ENCODE measurements around the gene TM4SF4. TPM values are rescaled to one million over a fixed set of nuclear protein-coding genes. Genes with fewer than 3 reads are reported as not detected.

TM4SF4 gene, protein sequence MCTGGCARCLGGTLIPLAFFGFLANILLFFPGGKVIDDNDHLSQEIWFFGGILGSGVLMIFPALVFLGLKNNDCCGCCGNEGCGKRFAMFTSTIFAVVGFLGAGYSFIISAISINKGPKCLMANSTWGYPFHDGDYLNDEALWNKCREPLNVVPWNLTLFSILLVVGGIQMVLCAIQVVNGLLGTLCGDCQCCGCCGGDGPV
- 1 to 10 TPM in 1 of 4 donors, not detected in 3; 3.4 TPM for total RNA-seq

DNA sequence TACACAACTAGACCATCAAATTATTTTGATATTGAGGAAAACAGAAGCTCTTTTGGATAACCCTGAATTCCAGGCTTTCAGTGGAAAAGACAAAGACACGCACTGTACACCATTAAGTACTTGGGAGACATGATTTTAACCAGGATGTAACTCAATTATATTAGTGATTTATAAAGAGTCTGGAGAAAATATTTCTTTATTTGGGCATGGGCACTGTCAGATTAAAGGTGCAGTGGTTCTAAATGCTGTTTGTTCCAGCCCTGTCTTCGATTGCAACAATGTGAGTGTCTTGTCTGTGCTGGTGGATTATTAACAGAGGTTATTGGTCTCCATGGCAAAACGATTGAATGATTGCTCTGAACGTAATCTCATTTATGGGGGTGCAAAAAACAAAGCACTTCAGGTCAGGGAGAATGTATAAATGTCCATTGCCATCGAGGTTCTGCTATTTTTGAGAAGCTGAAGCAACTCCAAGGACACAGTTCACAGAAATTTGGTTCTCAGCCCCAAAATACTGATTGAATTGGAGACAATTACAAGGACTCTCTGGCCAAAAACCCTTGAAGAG lies at the start of gene TM4SF4:
Gene TM4SF4 (plus strand): TSS at position 448 of the 568 bp plus-strand sequence. CDS start 181 bp downstream, outside the sequence.
- no peak for TF ChIP-seq POLR2A (IDR thresholded peaks at IDR 0.05)
- TF ChIP-seq, protein P1, sequence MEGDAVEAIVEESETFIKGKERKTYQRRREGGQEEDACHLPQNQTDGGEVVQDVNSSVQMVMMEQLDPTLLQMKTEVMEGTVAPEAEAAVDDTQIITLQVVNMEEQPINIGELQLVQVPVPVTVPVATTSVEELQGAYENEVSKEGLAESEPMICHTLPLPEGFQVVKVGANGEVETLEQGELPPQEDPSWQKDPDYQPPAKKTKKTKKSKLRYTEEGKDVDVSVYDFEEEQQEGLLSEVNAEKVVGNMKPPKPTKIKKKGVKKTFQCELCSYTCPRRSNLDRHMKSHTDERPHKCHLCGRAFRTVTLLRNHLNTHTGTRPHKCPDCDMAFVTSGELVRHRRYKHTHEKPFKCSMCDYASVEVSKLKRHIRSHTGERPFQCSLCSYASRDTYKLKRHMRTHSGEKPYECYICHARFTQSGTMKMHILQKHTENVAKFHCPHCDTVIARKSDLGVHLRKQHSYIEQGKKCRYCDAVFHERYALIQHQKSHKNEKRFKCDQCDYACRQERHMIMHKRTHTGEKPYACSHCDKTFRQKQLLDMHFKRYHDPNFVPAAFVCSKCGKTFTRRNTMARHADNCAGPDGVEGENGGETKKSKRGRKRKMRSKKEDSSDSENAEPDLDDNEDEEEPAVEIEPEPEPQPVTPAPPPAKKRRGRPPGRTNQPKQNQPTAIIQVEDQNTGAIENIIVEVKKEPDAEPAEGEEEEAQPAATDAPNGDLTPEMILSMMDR (IDR thresholded peaks at IDR 0.05): no peak
- peaks cover 22 to 30% of the 10 kb centered on the region in 2 donors for H3K4me1 ChIP-seq
- WGBS, 2 donors: 63 to 79% methylated on average over 5 of the region's 5 CpGs
- peak within 1 kb of the TSS; percentile 30 to 72 (median 59) for H3K27ac ChIP-seq
- no peak for DNase-seq
- intact Hi-C loops (cut with DNase I): no loop called here
- H3K4me3 ChIP-seq (replicated peaks in 1 of 3): no peak within 1 kb of the TSS
- H3K27me3 ChIP-seq: no peaks in the 10 kb centered on the region
- no peaks in the 10 kb centered on the region for H3K36me3 ChIP-seq
- no peaks in the 10 kb centered on the region for H3K9me3 ChIP-seq

DNA sequence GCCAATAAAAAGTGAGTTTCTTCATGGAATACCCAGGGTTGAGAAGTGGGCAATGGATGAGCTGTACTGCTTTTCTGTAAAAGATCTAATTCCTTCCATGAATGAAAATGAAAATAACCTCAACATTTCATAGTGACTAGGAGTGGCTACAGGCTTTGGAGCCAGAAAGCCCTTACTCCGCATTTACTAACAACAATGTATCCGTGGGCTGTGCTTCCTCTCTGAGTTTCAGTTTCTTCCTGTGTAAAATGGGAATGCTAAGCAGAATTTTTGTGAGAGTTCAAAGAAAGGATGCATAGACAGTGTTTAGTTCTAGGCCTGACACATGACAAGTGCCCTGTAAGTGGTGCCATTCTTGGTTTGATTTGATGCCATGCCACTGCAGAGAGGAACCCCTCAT lies 49.6 kb upstream of the TM4SF4 start:
- Histone ChIP-seq H3K9me3 (no peaks in the 10 kb centered on the region), H3K27ac (no peak overlapping the region), H3K36me3 (no peaks in the 10 kb centered on the region), H3K27me3 (no peaks in the 10 kb centered on the region), H3K4me3 (replicated peaks in 1 of 3) (no peak overlapping the region), H3K4me1 (no peaks in the 10 kb centered on the region)
- intact Hi-C loops (cut with DNase I): no loop called here
- no peak for DNase-seq
- WGBS, 2 donors: 38 to 68% methylated on average over 2 of the region's 2 CpGs
- TF ChIP-seq, protein P1 (IDR thresholded peaks at IDR 0.05): no peak
- TF ChIP-seq POLR2A (IDR thresholded peaks at IDR 0.05): no peak

DNA sequence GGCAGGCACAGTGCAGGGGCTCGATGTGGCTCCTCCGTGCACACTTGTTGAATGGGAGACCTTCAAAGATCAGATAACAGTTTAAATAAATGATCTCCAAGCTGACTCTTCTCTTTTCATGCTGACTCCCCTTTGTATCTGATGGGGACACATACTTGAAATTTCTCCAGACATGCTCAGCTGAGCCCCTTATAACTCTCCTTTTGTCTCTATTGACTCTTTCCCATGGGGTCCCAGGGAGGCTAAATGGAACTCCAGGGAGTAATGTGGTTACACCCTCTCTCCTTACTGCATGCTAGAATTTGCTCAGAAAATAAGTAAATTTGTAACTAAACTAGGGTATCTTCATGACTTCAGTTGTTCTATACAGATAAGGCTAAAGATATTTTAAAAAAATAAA lies 48.2 kb upstream of the TM4SF4 start:
- Histone ChIP-seq H3K27me3 (no peaks in the 10 kb centered on the region), H3K4me3 (replicated peaks in 1 of 3) (no peak overlapping the region), H3K36me3 (no peaks in the 10 kb centered on the region), H3K27ac (no peak overlapping the region), H3K9me3 (no peaks in the 10 kb centered on the region), H3K4me1 (no peaks in the 10 kb centered on the region)
- TF ChIP-seq, protein P1 (IDR thresholded peaks at IDR 0.05): no peak
- no peak for TF ChIP-seq POLR2A (IDR thresholded peaks at IDR 0.05)
- 48 to 63% methylated on average over 2 of the region's 2 CpGs for WGBS, 2 donors
- intact Hi-C loops (cut with DNase I): no loop called here
- DNase-seq: no peak

DNA sequence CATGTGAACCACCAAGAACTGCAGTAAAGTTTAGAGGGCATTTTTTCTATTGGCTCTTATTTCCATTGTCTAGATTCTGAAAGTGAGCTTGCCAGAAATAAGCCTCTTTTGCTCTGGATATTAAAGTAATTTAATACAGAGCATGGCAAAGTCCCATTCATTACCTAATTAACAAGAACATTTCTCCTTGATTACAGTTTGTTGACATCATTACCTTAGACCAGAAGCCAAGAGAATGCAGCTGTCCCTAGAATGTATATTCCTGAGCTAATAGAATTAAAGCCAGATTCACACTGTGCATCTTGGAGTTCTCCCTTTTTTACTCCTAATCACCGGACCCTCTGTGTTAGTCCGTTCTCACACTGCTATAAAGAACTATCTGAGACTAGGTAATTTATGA lies 46.4 kb upstream of the TM4SF4 start:
- H3K27ac ChIP-seq: no peak overlapping the region
- DNase-seq: no peak
- WGBS, 2 donors: 94 to 96% methylated on average over 2 of the region's 2 CpGs
- H3K27me3 ChIP-seq: no peaks in the 10 kb centered on the region
- no peak for TF ChIP-seq POLR2A (IDR thresholded peaks at IDR 0.05)
- TF ChIP-seq, protein P1 (IDR thresholded peaks at IDR 0.05): no peak
- H3K9me3 ChIP-seq: no peaks in the 10 kb centered on the region
- no peaks in the 10 kb centered on the region for H3K36me3 ChIP-seq
- intact Hi-C loops (cut with DNase I): no loop called here
- no peaks in the 10 kb centered on the region for H3K4me1 ChIP-seq
- H3K4me3 ChIP-seq (replicated peaks in 1 of 3): no peak overlapping the region

DNA sequence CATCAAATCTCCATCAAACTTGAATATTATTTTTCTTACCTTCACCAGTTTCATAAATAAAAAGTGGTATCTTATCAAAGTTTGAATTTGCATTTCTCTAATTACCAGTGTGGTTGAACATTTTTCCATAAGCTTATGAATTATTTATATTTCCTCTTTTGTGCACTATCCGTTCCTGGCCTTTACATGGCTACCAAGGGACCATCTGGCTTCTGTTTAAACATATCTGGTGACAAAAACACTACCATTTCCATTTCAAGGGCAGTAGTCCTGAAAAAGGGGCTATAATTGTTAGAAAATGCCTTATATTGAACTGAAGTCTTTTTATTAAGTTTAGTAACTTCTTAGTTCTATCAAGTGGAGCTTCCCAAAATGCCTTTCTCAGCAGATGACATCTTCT lies 44.3 kb upstream of the TM4SF4 start:
- intact Hi-C loops (cut with DNase I): no loop called here
- TF ChIP-seq POLR2A (IDR thresholded peaks at IDR 0.05): no peak
- TF ChIP-seq, protein P1 (IDR thresholded peaks at IDR 0.05): no peak
- 79 to 86% methylated on average over 1 of the region's 1 CpG for WGBS, 2 donors
- Histone ChIP-seq H3K4me1 (no peaks in the 10 kb centered on the region), H3K9me3 (no peaks in the 10 kb centered on the region), H3K36me3 (no peaks in the 10 kb centered on the region), H3K27me3 (no peaks in the 10 kb centered on the region), H3K27ac (no peak overlapping the region), H3K4me3 (replicated peaks in 1 of 3) (no peak overlapping the region)
- DNase-seq: no peak
